Left ventricle myocardium inferior (tissue), 1 donor: ENCODE data around the gene TRIM71. TPM values are rescaled to one million over a fixed set of nuclear protein-coding genes. Genes with fewer than 3 reads are reported as not detected.

Source experiments
- DNase-seq: peaks from one replicate; pipeline ENCODE4 v3.0.0-alpha.2; 2020
- H3K27ac ChIP-seq: fragments of 200-600 bp; replicated peaks from 2 replicates; pipeline ENCODE4 v1.8.0; 2021
- H3K27me3 ChIP-seq: fragments of 200-600 bp; 2 replicates; pipeline ENCODE4 v1.8.0; 2021; ENCODE audit warnings: low read depth
- H3K36me3 ChIP-seq: fragments of 200-600 bp; 2 replicates; pipeline ENCODE4 v1.8.0; 2021
- H3K4me1 ChIP-seq: fragments of 200-600 bp; 2 replicates; pipeline ENCODE4 v1.8.0; 2021
- H3K4me3 ChIP-seq: fragments of 200-600 bp; 2 replicates; pipeline ENCODE4 v1.8.0; 2021; ENCODE audit warnings: mild to moderate bottlenecking, moderate library complexity
- H3K9me3 ChIP-seq: fragments of 200-600 bp; replicated peaks from 2 replicates; pipeline ENCODE4 v1.8.0; 2021
- CTCF ChIP-seq: fragments of 200-600 bp; IDR thresholded peaks from 2 replicates; pipeline ENCODE4 v1.8.0; 2021; ENCODE audit warnings: antibody characterized with exemption, mild to moderate bottlenecking, borderline replicate concordance
- intact Hi-C: fragments of 100-400 bp; cut with micrococcal nuclease; formaldehyde crosslinking; loops from one replicate; pipeline ENCODE4 v1.11.0; 2022
- total RNA-seq: library from RNA; stranded (reverse); fragmentation: NEBNext Ultra II Directional; extraction: Animal tissue kit (Norgen Biotek cat#: 25700); gene quantifications from one replicate; pipeline ENCODE4 v1.2.1, GENCODE V29; 2021
- donor health status: DM: no; HTN: yes; CAD: no; lungs with severe emphysema.

The TRIM71 gene
- total RNA-seq, 1 donor from 2014 or later: not detected

GRCh38 chr3:32860499-32860898, 42.7 kb downstream of the TRIM71 start:
- intact Hi-C loops: no loop called here
- DNase-seq: no peak
- TF ChIP-seq CTCF: no peak
- no peak overlapping the region for H3K27ac ChIP-seq
- H3K27me3 ChIP-seq: no peaks in the 10 kb centered on the region
- no peaks in the 10 kb centered on the region for H3K9me3 ChIP-seq
- H3K4me3 ChIP-seq: no peak overlapping the region
- peaks cover 7% of the 10 kb centered on the region for H3K4me1 ChIP-seq
- no peaks in the 10 kb centered on the region for H3K36me3 ChIP-seq

GRCh38 chr3:32861681-32862080, 43.9 kb downstream of the TRIM71 start:
- no peak for DNase-seq
- Histone ChIP-seq H3K27me3 (no peaks in the 10 kb centered on the region), H3K4me1 (peaks cover 2% of the 10 kb centered on the region), H3K27ac (no peak overlapping the region), H3K9me3 (no peaks in the 10 kb centered on the region), H3K36me3 (no peaks in the 10 kb centered on the region), H3K4me3 (no peak overlapping the region)
- intact Hi-C loops: no loop called here
- TF ChIP-seq CTCF: no peak

- Histone ChIP-seq H3K36me3 (no peaks in the 10 kb centered on the region), H3K27ac (no peak overlapping the region), H3K4me1 (no peaks in the 10 kb centered on the region), H3K9me3 (no peaks in the 10 kb centered on the region), H3K27me3 (no peaks in the 10 kb centered on the region), H3K4me3 (no peak overlapping the region)
- TF ChIP-seq CTCF: no peak
- intact Hi-C loops: no loop called here
- no peak for DNase-seq
Measured at GRCh38 chr3:32862247-32862935, 44.6 kb downstream of the TRIM71 start.

- no peak for DNase-seq
- Histone ChIP-seq H3K27me3 (no peaks in the 10 kb centered on the region), H3K4me3 (no peak overlapping the region), H3K4me1 (no peaks in the 10 kb centered on the region), H3K9me3 (no peaks in the 10 kb centered on the region), H3K27ac (no peak overlapping the region), H3K36me3 (no peaks in the 10 kb centered on the region)
- TF ChIP-seq CTCF: no peak
- intact Hi-C loops: no loop called here
Measured at GRCh38 chr3:32862936-32863487, 45.2 kb downstream of the TRIM71 start.

GRCh38 chr3:32865383-32865782, 47.6 kb downstream of the TRIM71 start:
- no peak overlapping the region for H3K27ac ChIP-seq
- H3K9me3 ChIP-seq: no peaks in the 10 kb centered on the region
- intact Hi-C loops: no loop called here
- H3K36me3 ChIP-seq: no peaks in the 10 kb centered on the region
- no peak for DNase-seq
- no peak for TF ChIP-seq CTCF
- H3K27me3 ChIP-seq: no peaks in the 10 kb centered on the region
- H3K4me3 ChIP-seq: no peak overlapping the region
- H3K4me1 ChIP-seq: no peaks in the 10 kb centered on the region
